Smooth muscle cell (in vitro differentiated cells): ENCODE data around the gene WDR35. TPM values are rescaled to one million over a fixed set of nuclear protein-coding genes. Genes with fewer than 3 reads are reported as not detected.

Experiments used
- DNase-seq: peaks from one replicate; lab custom pipeline; 2025; ENCODE audit not compliant: unreplicated experiment; lab: John Stamatoyannopoulos, UW
- H2AFZ ChIP-seq: fragments of 200-600 bp; sonication (generic); 2 replicates; pipeline ENCODE4 v1.6.0; 2016; ENCODE audit warnings: antibody characterized with exemption, low read depth, mild to moderate bottlenecking
- H3F3A ChIP-seq: fragments of 200-600 bp; sonication (generic); 2 replicates; pipeline ENCODE4 v1.6.0; 2017; ENCODE audit warnings: antibody characterized with exemption, low read depth
- H3K27ac ChIP-seq: fragments of 200-600 bp; sonication (generic); 2 replicates; pipeline ENCODE4 v1.5.1; 2016; ENCODE audit warnings: low read depth, mild to moderate bottlenecking
- H3K27me3 ChIP-seq: fragments of 200-600 bp; sonication (generic); 2 replicates; pipeline ENCODE4 v1.6.1; 2016; ENCODE audit warnings: low read depth, mild to moderate bottlenecking
- H3K36me3 ChIP-seq: fragments of 200-600 bp; sonication (generic); 2 replicates; pipeline ENCODE4 v1.5.1; 2016; ENCODE audit warnings: low read depth
- H3K4me1 ChIP-seq: fragments of 200-600 bp; sonication (generic); 2 replicates; pipeline ENCODE4 v1.5.1; 2016; ENCODE audit warnings: low read depth
- H3K4me2 ChIP-seq: fragments of 200-600 bp; sonication (generic); 2 replicates; pipeline ENCODE4 v1.6.0; 2016; ENCODE audit warnings: mild to moderate bottlenecking
- H3K4me3 ChIP-seq: fragments of 200-600 bp; sonication (generic); 2 replicates; pipeline ENCODE4 v1.5.1; 2016; ENCODE audit warnings: mild to moderate bottlenecking
- H3K79me2 ChIP-seq: fragments of 200-600 bp; sonication (generic); 2 replicates; pipeline ENCODE4 v1.6.0; 2016; ENCODE audit warnings: low read depth, mild to moderate bottlenecking
- H3K9ac ChIP-seq: fragments of 200-600 bp; sonication (generic); 2 replicates; pipeline ENCODE4 v1.6.0; 2016; ENCODE audit warnings: low read depth
- H3K9me3 ChIP-seq: fragments of 200-600 bp; sonication (generic); replicated peaks from 2 replicates; pipeline ENCODE4 v1.5.1; 2016; ENCODE audit warnings: low read depth
- H4K20me1 ChIP-seq: fragments of 200-600 bp; sonication (generic); 2 replicates; pipeline ENCODE4 v1.6.0; 2016; ENCODE audit warnings: low read depth
- WGBS: methylation state at CpG from one replicate; pipeline ENCODE4 v1.1.7; 2016; ENCODE audit warnings: low lambda C conversion rate; 5-methylcytosine and 5-hydroxymethylcytosine counted together
- polyA plus RNA-seq: library from polyadenylated mRNA; unstranded; fragments of >200 nt; fragmentation: Nextera tagmentation; extraction: Ambion mirVana; gene quantifications from 2 replicates; pipeline ENCODE4 v1.2.1, GENCODE V29; 2016
- total RNA-seq: library from RNA; depleted of rRNA; stranded (reverse); fragments of >200 nt; gene quantifications from 2 replicates; pipeline ENCODE4 v1.2.3, GENCODE V29; 2014
- TF ChIP-seq, protein P1 (sequence below): fragments of 200-600 bp; sonication (generic); IDR thresholded peaks from 2 replicates; pipeline ENCODE4 v1.5.1; 2017; ENCODE audit warnings: borderline replicate concordance, mild to moderate bottlenecking, antibody characterized with exemption; ENCODE audit not compliant: insufficient read depth, poor library complexity, severe bottlenecking

WDR35 gene
- total and polyA plus RNA-seq, 2 experiments from 2014 or later, result 0.70 to 4.7 TPM

GRCh38 chr2:19942199-19942598 lies 47.7 kb downstream of the WDR35 start:
- no peaks in the 10 kb centered on the region for H3F3A ChIP-seq
- no peak overlapping the region for H3K4me3 ChIP-seq
- peaks cover 8% of the 10 kb centered on the region for H3K36me3 ChIP-seq
- H3K9me3 ChIP-seq, result no peaks in the 10 kb centered on the region
- DNase-seq, result no peak
- no peak overlapping the region for H2AFZ ChIP-seq
- no peaks in the 10 kb centered on the region for H3K79me2 ChIP-seq
- H3K27me3 ChIP-seq, result no peaks in the 10 kb centered on the region
- no peaks in the 10 kb centered on the region for H3K4me1 ChIP-seq
- no peak overlapping the region for H3K9ac ChIP-seq
- no peak overlapping the region for H3K4me2 ChIP-seq
- TF ChIP-seq, protein P1, sequence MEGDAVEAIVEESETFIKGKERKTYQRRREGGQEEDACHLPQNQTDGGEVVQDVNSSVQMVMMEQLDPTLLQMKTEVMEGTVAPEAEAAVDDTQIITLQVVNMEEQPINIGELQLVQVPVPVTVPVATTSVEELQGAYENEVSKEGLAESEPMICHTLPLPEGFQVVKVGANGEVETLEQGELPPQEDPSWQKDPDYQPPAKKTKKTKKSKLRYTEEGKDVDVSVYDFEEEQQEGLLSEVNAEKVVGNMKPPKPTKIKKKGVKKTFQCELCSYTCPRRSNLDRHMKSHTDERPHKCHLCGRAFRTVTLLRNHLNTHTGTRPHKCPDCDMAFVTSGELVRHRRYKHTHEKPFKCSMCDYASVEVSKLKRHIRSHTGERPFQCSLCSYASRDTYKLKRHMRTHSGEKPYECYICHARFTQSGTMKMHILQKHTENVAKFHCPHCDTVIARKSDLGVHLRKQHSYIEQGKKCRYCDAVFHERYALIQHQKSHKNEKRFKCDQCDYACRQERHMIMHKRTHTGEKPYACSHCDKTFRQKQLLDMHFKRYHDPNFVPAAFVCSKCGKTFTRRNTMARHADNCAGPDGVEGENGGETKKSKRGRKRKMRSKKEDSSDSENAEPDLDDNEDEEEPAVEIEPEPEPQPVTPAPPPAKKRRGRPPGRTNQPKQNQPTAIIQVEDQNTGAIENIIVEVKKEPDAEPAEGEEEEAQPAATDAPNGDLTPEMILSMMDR, result no peak
- no peak overlapping the region for H3K27ac ChIP-seq
- no peaks in the 10 kb centered on the region for H4K20me1 ChIP-seq

DNA sequence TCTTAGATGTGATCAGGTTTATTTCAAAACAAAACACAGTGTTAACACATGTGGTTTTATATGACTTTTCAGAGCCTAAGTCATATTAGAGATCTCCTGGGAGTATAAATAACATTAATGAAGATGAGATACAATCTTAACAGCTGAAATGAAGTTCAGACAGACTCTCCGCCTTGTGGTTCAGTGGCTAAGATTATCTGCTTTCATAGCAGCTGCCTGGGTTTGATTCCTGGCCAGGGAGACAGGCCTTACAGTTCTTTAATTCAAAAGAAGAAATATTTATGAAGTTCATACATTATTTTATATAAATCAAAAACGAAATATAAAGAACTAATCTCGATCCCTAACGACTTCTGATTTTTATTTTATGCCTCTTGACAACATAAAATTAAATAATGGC lies 52.9 kb downstream of the WDR35 start:
- 94% methylated on average over 4 of the region's 4 CpGs for WGBS
- H4K20me1 ChIP-seq, result no peaks in the 10 kb centered on the region
- H3K27ac ChIP-seq, result no peak overlapping the region
- no peaks in the 10 kb centered on the region for H3K4me1 ChIP-seq
- no peak overlapping the region for H3K4me3 ChIP-seq
- TF ChIP-seq, protein P1, result no peak
- H3K79me2 ChIP-seq, result no peaks in the 10 kb centered on the region
- peaks cover 8% of the 10 kb centered on the region for H3K36me3 ChIP-seq
- H3K9ac ChIP-seq, result no peak overlapping the region
- no peak overlapping the region for H2AFZ ChIP-seq
- no peaks in the 10 kb centered on the region for H3F3A ChIP-seq
- no peaks in the 10 kb centered on the region for H3K27me3 ChIP-seq
- H3K9me3 ChIP-seq, result no peaks in the 10 kb centered on the region
- H3K4me2 ChIP-seq, result no peak overlapping the region
- DNase-seq, result no peak

GRCh38 chr2:19936203-19936602 lies 53.7 kb downstream of the WDR35 start:
- WGBS, result 96% methylated on average over 2 of the region's 2 CpGs
- Histone ChIP-seq H3K27me3 (no peaks in the 10 kb centered on the region), H3K79me2 (no peaks in the 10 kb centered on the region), H3K36me3 (peaks cover 9% of the 10 kb centered on the region), H3K4me2 (no peak overlapping the region), H3K4me1 (no peaks in the 10 kb centered on the region), H4K20me1 (no peaks in the 10 kb centered on the region), H3K4me3 (no peak overlapping the region), H3K9me3 (no peaks in the 10 kb centered on the region), H3K9ac (no peak overlapping the region), H3K27ac (no peak overlapping the region), H3F3A (no peaks in the 10 kb centered on the region), H2AFZ (no peak overlapping the region)
- TF ChIP-seq, protein P1, result no peak
- DNase-seq, result no peak

GRCh38 chr2:19933351-19933981 lies 56.4 kb downstream of the WDR35 start:
- Histone ChIP-seq H3K27me3 (no peaks in the 10 kb centered on the region), H3F3A (no peaks in the 10 kb centered on the region), H3K4me1 (no peaks in the 10 kb centered on the region), H4K20me1 (no peaks in the 10 kb centered on the region), H3K27ac (peak overlapping the region; percentile 34), H3K79me2 (no peaks in the 10 kb centered on the region), H3K9me3 (peaks cover 3% of the 10 kb centered on the region), H3K4me2 (peak overlapping the region; percentile 1), H2AFZ (no peak overlapping the region), H3K4me3 (no peak overlapping the region), H3K9ac (no peak overlapping the region), H3K36me3 (peaks cover 23% of the 10 kb centered on the region)
- WGBS, result 32% methylated on average over 5 of the region's 5 CpGs
- TF ChIP-seq, protein P1, result no peak
- DNase-seq, result no peak
